ENCODE results near the gene PLXND1.

The PLXND1 gene

GRCh38 chr3:129627350-129628168, 21.1 kb upstream of the PLXND1 start:
- DNase-seq: peak; percentile 84

- peak; percentile 87 for DNase-seq
Measured at GRCh38 chr3:129626744-129627349, 20.4 kb upstream of the PLXND1 start.

- DNase-seq: peak; percentile 55
Measured at GRCh38 chr3:129625072-129625874, 18.8 kb upstream of the PLXND1 start.

GRCh38 chr3:129624347-129625071, 18.0 kb upstream of the PLXND1 start:
- peak; percentile 52 for DNase-seq

GRCh38 chr3:129623447-129624118, 17.1 kb upstream of the PLXND1 start:
- peak; percentile 50 for DNase-seq

GRCh38 chr3:129622933-129623332, 16.5 kb upstream of the PLXND1 start:
- DNase-seq: no peak

GRCh38 chr3:129622226-129622874, 15.9 kb upstream of the PLXND1 start:
- no peak for DNase-seq

- DNase-seq: no peak
Measured at GRCh38 chr3:129621626-129622225, 15.2 kb upstream of the PLXND1 start.

- no peak for DNase-seq
Measured at GRCh38 chr3:129620828-129621559, 14.5 kb upstream of the PLXND1 start.

GRCh38 chr3:129619726-129620162, 13.3 kb upstream of the PLXND1 start:
- no peak for DNase-seq

- DNase-seq: no peak
Measured at GRCh38 chr3:129618901-129619671, 12.6 kb upstream of the PLXND1 start.

GRCh38 chr3:129618186-129618820, 11.8 kb upstream of the PLXND1 start:
- no peak for DNase-seq

GRCh38 chr3:129617381-129618185, 11.1 kb upstream of the PLXND1 start:
- no peak for DNase-seq

GRCh38 chr3:129616713-129617112, 10.2 kb upstream of the PLXND1 start:
- no peak for DNase-seq

GRCh38 chr3:129616291-129616690, 9.8 kb upstream of the PLXND1 start:
- DNase-seq: no peak

GRCh38 chr3:129615751-129616281, 9.3 kb upstream of the PLXND1 start:
- DNase-seq: no peak

- DNase-seq: no peak
Measured at GRCh38 chr3:129614927-129615363, 8.5 kb upstream of the PLXND1 start.

- DNase-seq: no peak
Measured at GRCh38 chr3:129614435-129614834, 8.0 kb upstream of the PLXND1 start.

Data from activated effector memory CD4-positive, alpha-beta T cell treated with anti-CD3 and anti-CD28 coated beads, Interleukin-2, amount 50 U/mL, for 16 hours (primary cell).